ENCODE data around the gene ATF7. TPM values are rescaled to one million over a fixed set of nuclear protein-coding genes. Genes with fewer than 3 reads are reported as not detected.

ATF7 gene
- total and polyA plus RNA-seq, 2 of the 13 experiments (the other 11 are each of a cell fraction or from before 2014, with no cell fraction given): 9.6 to 16.2 TPM

DNA sequence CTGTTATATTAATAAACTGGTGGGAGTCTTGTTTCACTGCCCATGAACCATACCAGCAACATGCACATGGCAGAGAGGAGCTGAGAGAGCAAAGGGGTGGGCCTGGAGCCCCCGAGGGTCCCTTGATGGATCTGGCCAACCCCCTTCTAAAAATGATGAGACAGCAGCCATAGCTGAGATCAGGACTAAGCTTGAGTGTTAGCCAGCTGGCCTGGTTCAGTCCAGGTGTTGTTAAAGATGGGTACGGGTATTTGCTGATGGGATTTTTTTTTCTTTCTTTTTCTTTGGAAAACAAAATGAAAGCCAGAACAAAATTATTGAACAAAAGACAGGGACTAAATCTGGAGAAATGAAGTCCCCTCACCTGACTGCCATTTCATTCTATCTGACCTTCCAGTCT is 158.3 kb downstream of the ATF7 start (continued):
- no peak for TF ChIP-seq ZNF574 (CRISPR knock-in tag; IDR thresholded peaks at IDR 0.05)
- no peak for TF ChIP-seq MXI1 (IDR thresholded peaks at IDR 0.05; ENCODE audit: borderline replicate concordance, low read depth, low read length)
- TF ChIP-seq KDM5A (IDR thresholded peaks at IDR 0.05; ENCODE audit: borderline replicate concordance, low read length): no peak

GRCh38 chr12:53467082-53467481 is 159.1 kb downstream of the ATF7 start:
- peaks cover 49 to 95% of the 10 kb centered on the region in 2 experiments for H3K36me3 ChIP-seq (replicated peaks in 1 of 2; ENCODE audit: control insufficient read depth in 1 of 2, insufficient read depth in 2 of 2, low read length in 2 of 2)
- DNase-seq (ENCODE audit: low spot score) (no peak), ATAC-seq (no peak), FAIRE-seq (no peak)
- peaks cover 46% of the 10 kb centered on the region for H3K79me2 ChIP-seq (ENCODE audit: insufficient read depth, low read length)
- no TSS peak for BruUV-seq (replicated peaks)
- H2AFZ ChIP-seq (ENCODE audit: low read length): no peak overlapping the region
- H3K4me1 ChIP-seq (ENCODE audit: insufficient read depth, low read length): peaks cover 36% of the 10 kb centered on the region
- H3K27ac ChIP-seq (ENCODE audit: extremely low read length, insufficient read depth, low read length): no peak overlapping the region
- H3K9me3 ChIP-seq (ENCODE audit: low read length): no peaks in the 10 kb centered on the region
- H3K4me3 ChIP-seq (replicated peaks in 1 of 3; ENCODE audit: insufficient read depth in 1 of 3, low read depth in 2 of 3, low read length in 3 of 3): no peak overlapping the region
- in situ Hi-C loops (cut with HindIII; ENCODE audit: extremely low pct_ligation_motif_present, low pct_unique_long_range_greater_than_20kb) (no loop called here), intact Hi-C loops (cut with micrococcal nuclease; ENCODE audit: unreplicated experiment) (no loop called here)
- peaks cover 54% of the 10 kb centered on the region for H4K20me1 ChIP-seq (ENCODE audit: insufficient read depth, low read length)
- H3K27me3 ChIP-seq (ENCODE audit: control insufficient read depth in 1 of 2, insufficient read depth in 2 of 2, low read length in 2 of 2): no peaks in the 10 kb centered on the region
- WGBS (ENCODE audit: low lambda C conversion rate): 96% methylated on average over 5 of the region's 5 CpGs
- no peak overlapping the region for H3K9ac ChIP-seq (ENCODE audit: insufficient read depth, low read depth, low read length)
- TF ChIP-seq POLR2AphosphoS5 (IDR thresholded peaks at IDR 0.05; ENCODE audit: low read depth, low read length) (peak; percentile 15; the same call in 1 of the 2 replicates), ARID2 (CRISPR knock-in tag; IDR thresholded peaks at IDR 0.05; ENCODE audit: borderline replicate concordance) (no peak)
- ChIA-PET CTCF (ENCODE audit: low intra/inter-chr PET ratio, low total read pairs) (no interaction called here), POLR2A (no interaction called here)
- no peak overlapping the region for H3K4me2 ChIP-seq (ENCODE audit: low read depth, low read length)

All from HepG2 (cell line).